H1 (cell line): Measurements from ENCODE around the gene SYN1. TPM values are rescaled to one million over a fixed set of nuclear protein-coding genes. Genes with fewer than 3 reads are reported as not detected.
A peak's percentile ranks its signal among the peaks of the same experiment; 100 is the strongest.

Experiments
- CTCF ChIA-PET: fragments of 300-600 bp; sonication (Branson Sonifier 250); formaldehyde crosslinking; loops from one replicate; lab custom pipeline; 2021; ENCODE audit not compliant: partially characterized antibody; lab: Charles Lee
- POLR2A ChIA-PET: fragments of 300-600 bp; sonication (Branson Sonifier 250); formaldehyde crosslinking; loops from one replicate; lab custom pipeline; 2021; ENCODE audit warnings: inconsistent platforms; ENCODE audit not compliant: partially characterized antibody; lab: Charles Lee
- DNase-seq, 2 experiments: peaks; one replicate each; pipeline versions ENCODE4 v3.0.0 to v3.0.0-alpha.2; 2010 to 2022; ENCODE audit warnings: low spot score in 2 of 2, low read depth in 1 of 2, mixed read lengths in 1 of 2
- FAIRE-seq: peaks from 2 replicates; lab custom pipeline; 2011; peaks lifted over from hg19 to GRCh38; lab: Jason Lieb, UNC
- H2AFZ ChIP-seq: 2 replicates; pipeline ENCODE4 v1.8.1; 2012; ENCODE audit warnings: low read length, inconsistent platforms
- H2AK5ac ChIP-seq: 2 replicates; pipeline ENCODE4 v1.6.1; 2013; ENCODE audit warnings: low read depth, low read length
- H2BK120ac ChIP-seq: replicated peaks from 2 replicates; pipeline ENCODE3; 2013; ENCODE audit warnings: low read depth, low read length, inconsistent platforms
- H2BK12ac ChIP-seq: 2 replicates; pipeline ENCODE4 v1.6.1; 2013; ENCODE audit warnings: low read depth, low read length
- H2BK15ac ChIP-seq: 2 replicates; pipeline ENCODE4 v1.6.1; 2013; ENCODE audit warnings: low read length
- H2BK20ac ChIP-seq: 2 replicates; pipeline ENCODE4 v1.6.1; 2013; ENCODE audit warnings: low read length
- H2BK5ac ChIP-seq: 2 replicates; pipeline ENCODE4 v1.6.1; 2013; ENCODE audit warnings: low read depth, low read length
- H3K14ac ChIP-seq: 2 replicates; pipeline ENCODE4 v1.6.1; 2013; ENCODE audit warnings: inconsistent platforms; ENCODE audit not compliant: insufficient read length
- H3K18ac ChIP-seq: 2 replicates; pipeline ENCODE4 v1.6.1; 2013; ENCODE audit warnings: low read length; ENCODE audit errors: extremely low read depth
- H3K23ac ChIP-seq: 2 replicates; pipeline ENCODE4 v1.6.1; 2013; ENCODE audit warnings: inconsistent platforms; ENCODE audit not compliant: insufficient read length
- H3K23me2 ChIP-seq: 2 replicates; pipeline ENCODE4 v1.6.1; 2013; ENCODE audit warnings: low read depth, low read length
- H3K27ac ChIP-seq: 2 replicates; pipeline ENCODE4 v1.6.1; 2011; ENCODE audit warnings: low read depth, low read length, inconsistent platforms
- H3K27me3 ChIP-seq, 4 experiments: replicated peaks in 1 of 4; 1 replicate in 1 of 4; 2 replicates in 3 of 4; pipeline versions ENCODE4 v1.6.1 to v1.8.1; 2011 to 2013; ENCODE audit warnings: low read length in 3 of 4, mild to moderate bottlenecking in 3 of 4, inconsistent platforms in 2 of 4, mixed read lengths in 2 of 4, moderate library complexity in 1 of 4; ENCODE audit not compliant: control insufficient read depth in 3 of 4, insufficient read depth in 3 of 4; ENCODE audit errors: extremely low read depth in 1 of 4
- H3K36me3 ChIP-seq, 4 experiments: 2 replicates each; pipeline versions ENCODE4 v1.6.1 to v1.8.1; 2011 to 2013; ENCODE audit warnings: mild to moderate bottlenecking in 4 of 4, low read length in 3 of 4, moderate library complexity in 2 of 4, control low read depth in 1 of 4, inconsistent platforms in 1 of 4; ENCODE audit not compliant: insufficient read depth in 4 of 4, control insufficient read depth in 2 of 4
- H3K4ac ChIP-seq: replicated peaks from 2 replicates; pipeline ENCODE3; 2013; ENCODE audit warnings: low read length, low read depth, mixed read lengths, inconsistent platforms; ENCODE audit not compliant: insufficient read length
- H3K4me1 ChIP-seq, 4 experiments: replicated peaks in 1 of 4; 1 replicate in 1 of 4; 2 replicates in 3 of 4; pipeline versions ENCODE4 v1.6.1 to v1.8.1; 2011 to 2013; ENCODE audit warnings: low read length in 3 of 4, inconsistent platforms in 2 of 4, mixed read lengths in 1 of 4; ENCODE audit not compliant: insufficient read depth in 4 of 4, control insufficient read depth in 3 of 4
- H3K4me2 ChIP-seq, 2 experiments: 2 replicates each; pipeline versions ENCODE4 v1.6.1 to v1.8.1; 2011 to 2013; ENCODE audit warnings: low read depth in 2 of 2, low read length in 2 of 2, control low read depth in 1 of 2, inconsistent platforms in 1 of 2, mild to moderate bottlenecking in 1 of 2; ENCODE audit not compliant: insufficient read depth in 1 of 2
- H3K4me3 ChIP-seq, 4 experiments: fragments of 200-600, 300-600 bp in 1 of 4; sonication (generic), shearing (Covaris generic), sonication (Bioruptor Twin) in 1 of 4; 2 replicates each; pipeline versions ENCODE4 v1.5.1 to v1.8.1; 2011 to 2016; ENCODE audit warnings: low read length in 4 of 4, low read depth in 3 of 4, control low read depth in 2 of 4, inconsistent platforms in 2 of 4, mild to moderate bottlenecking in 2 of 4, mixed read lengths in 1 of 4, moderate library complexity in 1 of 4; ENCODE audit not compliant: insufficient read depth in 2 of 4; ENCODE audit errors: extremely low read depth in 1 of 4
- H3K56ac ChIP-seq: replicated peaks from 2 replicates; pipeline ENCODE3; 2013; ENCODE audit warnings: low read depth, mild to moderate bottlenecking, mixed read lengths, low read length, inconsistent platforms; ENCODE audit not compliant: insufficient read length
- H3K79me1 ChIP-seq: 2 replicates; pipeline ENCODE4 v1.6.1; 2013; ENCODE audit warnings: low read depth, low read length, control low read depth
- H3K79me2 ChIP-seq, 2 experiments: 2 replicates each; pipeline versions ENCODE4 v1.6.1 to v1.8.1; 2012 to 2013; ENCODE audit warnings: low read length in 2 of 2, mild to moderate bottlenecking in 2 of 2, inconsistent platforms in 1 of 2; ENCODE audit not compliant: insufficient read depth in 2 of 2, control insufficient read depth in 1 of 2
- H3K9ac ChIP-seq, 4 experiments: replicated peaks in 1 of 4; 1 replicate in 1 of 4; 2 replicates in 3 of 4; pipeline versions ENCODE4 v1.6.1 to v1.8.1; 2011 to 2013; ENCODE audit warnings: low read depth in 3 of 4, low read length in 3 of 4, control low read depth in 2 of 4, mild to moderate bottlenecking in 2 of 4, moderate library complexity in 2 of 4, inconsistent platforms in 1 of 4; ENCODE audit errors: extremely low read depth in 1 of 4
- H3K9me3 ChIP-seq, 2 experiments: 2 replicates each; pipeline versions ENCODE4 v1.6.1 to v1.8.1; 2012 to 2013; ENCODE audit warnings: mild to moderate bottlenecking in 2 of 2, moderate library complexity in 2 of 2, control low read depth in 1 of 2, inconsistent platforms in 1 of 2, low read depth in 1 of 2, low read length in 1 of 2, mixed read lengths in 1 of 2; ENCODE audit not compliant: insufficient read depth in 2 of 2
- H4K20me1 ChIP-seq, 2 experiments: replicated peaks in 1 of 2; 2 replicates each; pipeline versions ENCODE3 to v1.8.1; 2011 to 2013; ENCODE audit warnings: inconsistent platforms in 2 of 2, low read length in 2 of 2, mild to moderate bottlenecking in 1 of 2; ENCODE audit not compliant: insufficient read depth in 2 of 2, control insufficient read depth in 1 of 2
- H4K5ac ChIP-seq: 2 replicates; pipeline ENCODE4 v1.6.1; 2013; ENCODE audit warnings: low read length, low read depth, mixed read lengths, inconsistent platforms; ENCODE audit not compliant: insufficient read length
- H4K8ac ChIP-seq: 2 replicates; pipeline ENCODE4 v1.8.0; 2013; ENCODE audit warnings: mild to moderate bottlenecking, moderate library complexity, low read length, inconsistent platforms; ENCODE audit not compliant: insufficient read depth; ENCODE audit errors: extremely low read depth
- H4K91ac ChIP-seq: replicated peaks from 2 replicates; pipeline ENCODE3; 2013; ENCODE audit warnings: low read length, mixed read lengths, inconsistent platforms; ENCODE audit not compliant: insufficient read length
- E2F6 ChIP-seq: IDR thresholded peaks from 2 replicates; pipeline ENCODE4 v1.6.1; 2012; ENCODE audit warnings: inconsistent platforms
- JUND ChIP-seq: IDR thresholded peaks from 2 replicates; pipeline ENCODE4 v1.6.1; 2011; ENCODE audit warnings: mild to moderate bottlenecking, improper control_type of control experiment, low read length
- KDM4A ChIP-seq: IDR thresholded peaks from one replicate; pipeline ENCODE4 v1.7.1; 2012; ENCODE audit warnings: low read depth, mild to moderate bottlenecking, moderate library complexity, low read length, inconsistent platforms; ENCODE audit not compliant: severe bottlenecking
- PHF8 ChIP-seq: fragments of 200-600 bp; sonication (generic); conservative IDR thresholded peaks from 2 replicates; pipeline ENCODE4 v1.7.1; 2012; ENCODE audit warnings: low read depth, mild to moderate bottlenecking, inconsistent platforms, low read length, moderate library complexity
- SIRT6 ChIP-seq: IDR thresholded peaks from one replicate; pipeline ENCODE4 v1.7.1; 2012; ENCODE audit warnings: low read length, inconsistent platforms
- WGBS, 2 experiments: shearing (Covaris generic) in 1 of 2; methylation state at CpG; one replicate each; pipeline versions ENCODE4 v1.1.6 to v1.1.7; 2013 to 2015; ENCODE audit warnings: low lambda C conversion rate in 2 of 2, mixed read lengths in 2 of 2, inconsistent platforms in 1 of 2, low coverage in 1 of 2, missing lambda C conversion rate in 1 of 2; ENCODE audit not compliant: insufficient replicate concordance in 2 of 2, insufficient coverage in 1 of 2, insufficient read length in 1 of 2; ENCODE audit errors: extremely low coverage in 1 of 2, missing lambda C conversion rate in 1 of 2; 5-methylcytosine and 5-hydroxymethylcytosine counted together
- polyA plus RNA-seq, 7 experiments: library from polyadenylated mRNA; depleted of rRNA in 3 of 7; stranded (reverse) in 5 of 7; unstranded in 2 of 7; fragments of >200 nt in 5 of 7; fragments of 200-250 nt in 2 of 7; gene quantifications; 1 replicate in 5 of 7; 2 replicates in 1 of 7; 4 replicates in 1 of 7; pipeline versions ENCODE4 v1.2.1 to v1.2.3, GENCODE V29; 2011 to 2013; ENCODE audit warnings: missing spikeins in 2 of 7, mixed read lengths in 2 of 7
- total RNA-seq: library from RNA; stranded (reverse); fragmentation: NEBNext Ultra II Directional; extraction: Animal tissue kit (Norgen Biotek cat#: 25700); gene quantifications from 2 replicates; pipeline ENCODE4 v1.2.1, GENCODE V29; 2021

SYN1 gene
- total and polyA plus RNA-seq, 2 of the 8 experiments (the other 6 are each of a cell fraction or from before 2014, with no cell fraction given): 2.1 to 14.1 TPM

GRCh38 chrX:47523713-47524166, 95.9 kb downstream of the SYN1 start:
- peak in 1 of 2 experiments; percentile 59 for DNase-seq
- no peak overlapping the region for H2AFZ ChIP-seq
- peaks cover 0 to 3% (median 1%) of the 10 kb centered on the region in 4 experiments; a peak in 2 of 7 replicates for H3K4me1 ChIP-seq
- no peaks in the 10 kb centered on the region for H4K20me1 ChIP-seq
- no peak overlapping the region for H2BK15ac ChIP-seq
- ChIA-PET POLR2A (interaction anchor here (0.6 to 1.2 kb wide), 7 partner anchors 10 to 300 kb away, joined by 3 to 6 read pairs (median 3); no protein-coding TSS in a partner anchor), CTCF (interaction anchor here (0.7 to 5.7 kb wide), 22 partner anchors 8 to 362 kb away, joined by 3 to 33 read pairs (median 4); no protein-coding TSS in a partner anchor)
- no peaks in the 10 kb centered on the region for H3K79me2 ChIP-seq
- H3K4me3 ChIP-seq: peak overlapping the region; percentile 20 to 68 (median 49)
- H3K23me2 ChIP-seq: peaks cover 2% of the 10 kb centered on the region; the same call in 1 of the 2 replicates
- 33% methylated on average over 3 of the region's 34 CpGs; no CpG with 5 or more reads in 1 of the 2 experiments for WGBS, 2 experiments
- no peak overlapping the region for H3K4ac ChIP-seq
- no peak overlapping the region; the same call in 1 of the 2 replicates for H3K18ac ChIP-seq
- TF ChIP-seq SIRT6: no peak
- TF ChIP-seq KDM4A: peak; percentile 33
- TF ChIP-seq E2F6: peak; percentile 62; the same call in 1 of the 2 replicates
- peak; percentile 41 for TF ChIP-seq PHF8
- no peak for TF ChIP-seq JUND
- H3K27me3 ChIP-seq: peaks cover 0 to 3% (median 0%) of the 10 kb centered on the region in 4 experiments; a peak in 1 of 7 replicates
- H3K79me1 ChIP-seq: no peaks in the 10 kb centered on the region
- no peak overlapping the region for H3K23ac ChIP-seq
- no peak overlapping the region for H3K27ac ChIP-seq
- no peak for FAIRE-seq
- no peak overlapping the region for H2BK12ac ChIP-seq
- H4K8ac ChIP-seq: no peak overlapping the region
- no peak overlapping the region for H2BK20ac ChIP-seq
- peak overlapping the region in 3 of 4 experiments; percentile 25 to 59 (median 47); a peak in 6 of 7 replicates for H3K9ac ChIP-seq
- H2BK120ac ChIP-seq: no peak overlapping the region
- peak overlapping the region; percentile 20 to 80 for H3K4me2 ChIP-seq
- no peak overlapping the region for H3K56ac ChIP-seq
- no peaks in the 10 kb centered on the region for H3K36me3 ChIP-seq
- H2AK5ac ChIP-seq: no peak overlapping the region
- no peak overlapping the region for H3K14ac ChIP-seq
- no peaks in the 10 kb centered on the region for H3K9me3 ChIP-seq
- no peak overlapping the region for H4K5ac ChIP-seq
- no peak overlapping the region for H4K91ac ChIP-seq
- no peak overlapping the region for H2BK5ac ChIP-seq
